ENCODE data around the gene PARD6G. TPM values are rescaled to one million over a fixed set of nuclear protein-coding genes. Genes with fewer than 3 reads are reported as not detected.

The PARD6G gene
- total and polyA plus RNA-seq, 2 of the 8 experiments (the other 6 are each of a cell fraction or from before 2014, with no cell fraction given), result 11.3 to 17.9 TPM

GRCh38 chr18:80234398-80234797 lies 12.9 kb downstream of the PARD6G start (continued):
- TF ChIP-seq GABPA (IDR thresholded peaks at IDR 0.05; ENCODE audit: borderline replicate concordance, insufficient read depth, low read length) (no peak), HDAC6 (IDR thresholded peaks at IDR 0.05; ENCODE audit: low read depth, low read length) (no peak)

All from H1 (cell line).